Ishikawa (cell line): ENCODE data around the gene SDC4.

Experiments
- CEBPB ChIP-seq: IDR thresholded peaks from 2 replicates; pipeline ENCODE4 v1.6.1; 2012
- CREB1 ChIP-seq: IDR thresholded peaks from 2 replicates; pipeline ENCODE4 v1.6.1; 2012; ENCODE audit warnings: low read depth
- MAX ChIP-seq: IDR thresholded peaks from 2 replicates; pipeline ENCODE4 v1.6.1; 2012
- TAF1 ChIP-seq: IDR thresholded peaks from 2 replicates; pipeline ENCODE4 v1.6.1; 2012; ENCODE audit warnings: low read depth, mild to moderate bottlenecking
- TEAD4 ChIP-seq: IDR thresholded peaks from 2 replicates; pipeline ENCODE4 v1.6.1; 2012
- TF ChIP-seq, protein P1 (sequence below): IDR thresholded peaks from 2 replicates; pipeline ENCODE4 v1.6.1; 2012; ENCODE audit warnings: low read depth, mild to moderate bottlenecking

DNA sequence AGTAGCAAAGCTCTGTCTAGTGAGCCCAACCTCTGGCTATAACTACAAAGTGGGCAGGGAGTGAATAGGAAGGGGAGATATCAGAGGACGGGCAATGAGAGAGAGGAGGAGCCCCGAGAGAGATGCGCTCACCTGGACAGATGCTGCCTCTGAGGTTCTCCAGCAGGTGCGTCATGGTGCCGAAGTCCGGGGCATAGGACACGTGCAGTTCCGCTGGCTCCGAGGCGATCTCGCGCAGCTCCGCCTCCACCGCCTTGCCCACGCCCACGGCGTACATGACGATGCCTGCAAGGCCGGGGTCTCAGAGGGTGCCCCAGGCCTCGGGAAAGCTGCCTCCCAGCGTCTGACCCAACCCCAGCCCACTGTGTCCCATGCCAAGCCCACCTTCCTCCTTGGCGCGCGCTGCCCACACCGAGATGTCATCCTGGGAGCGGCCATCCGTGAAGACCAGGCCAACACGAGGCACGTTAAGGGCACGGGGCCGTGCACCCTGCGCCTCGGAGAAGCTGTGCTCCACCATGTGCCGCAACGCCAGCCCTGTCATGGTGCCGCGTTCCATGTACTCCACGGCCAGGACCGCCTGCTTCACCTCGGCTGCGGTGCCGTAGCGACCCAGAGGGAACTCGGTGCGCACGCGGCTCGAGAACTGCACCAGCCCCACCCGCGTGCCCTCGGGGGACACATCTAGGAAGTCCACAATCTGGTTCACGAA is 50.3 kb downstream of the SDC4 start:
- no peak for TF ChIP-seq CREB1
- no peak for TF ChIP-seq CEBPB
- TF ChIP-seq TAF1, result no peak
- TF ChIP-seq TEAD4, result no peak
- no peak for TF ChIP-seq MAX
- TF ChIP-seq, protein P1, sequence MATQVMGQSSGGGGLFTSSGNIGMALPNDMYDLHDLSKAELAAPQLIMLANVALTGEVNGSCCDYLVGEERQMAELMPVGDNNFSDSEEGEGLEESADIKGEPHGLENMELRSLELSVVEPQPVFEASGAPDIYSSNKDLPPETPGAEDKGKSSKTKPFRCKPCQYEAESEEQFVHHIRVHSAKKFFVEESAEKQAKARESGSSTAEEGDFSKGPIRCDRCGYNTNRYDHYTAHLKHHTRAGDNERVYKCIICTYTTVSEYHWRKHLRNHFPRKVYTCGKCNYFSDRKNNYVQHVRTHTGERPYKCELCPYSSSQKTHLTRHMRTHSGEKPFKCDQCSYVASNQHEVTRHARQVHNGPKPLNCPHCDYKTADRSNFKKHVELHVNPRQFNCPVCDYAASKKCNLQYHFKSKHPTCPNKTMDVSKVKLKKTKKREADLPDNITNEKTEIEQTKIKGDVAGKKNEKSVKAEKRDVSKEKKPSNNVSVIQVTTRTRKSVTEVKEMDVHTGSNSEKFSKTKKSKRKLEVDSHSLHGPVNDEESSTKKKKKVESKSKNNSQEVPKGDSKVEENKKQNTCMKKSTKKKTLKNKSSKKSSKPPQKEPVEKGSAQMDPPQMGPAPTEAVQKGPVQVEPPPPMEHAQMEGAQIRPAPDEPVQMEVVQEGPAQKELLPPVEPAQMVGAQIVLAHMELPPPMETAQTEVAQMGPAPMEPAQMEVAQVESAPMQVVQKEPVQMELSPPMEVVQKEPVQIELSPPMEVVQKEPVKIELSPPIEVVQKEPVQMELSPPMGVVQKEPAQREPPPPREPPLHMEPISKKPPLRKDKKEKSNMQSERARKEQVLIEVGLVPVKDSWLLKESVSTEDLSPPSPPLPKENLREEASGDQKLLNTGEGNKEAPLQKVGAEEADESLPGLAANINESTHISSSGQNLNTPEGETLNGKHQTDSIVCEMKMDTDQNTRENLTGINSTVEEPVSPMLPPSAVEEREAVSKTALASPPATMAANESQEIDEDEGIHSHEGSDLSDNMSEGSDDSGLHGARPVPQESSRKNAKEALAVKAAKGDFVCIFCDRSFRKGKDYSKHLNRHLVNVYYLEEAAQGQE, result no peak
